T-helper 22 cell (primary cell): ENCODE data around the gene HOXB8.

Experiments used
- DNase-seq: peaks from one replicate; pipeline ENCODE4 v3.0.0-alpha.2; 2020; ENCODE audit warnings: low read depth

HOXB8 gene

GRCh38 chr17:48624544-48625494 lies 9.7 kb upstream of the HOXB8 start:
- DNase-seq, result no peak

- no peak for DNase-seq
Observed at GRCh38 chr17:48624118-48624517, 9.0 kb upstream of the HOXB8 start.

- DNase-seq, result no peak
Observed at GRCh38 chr17:48623583-48623982, 8.5 kb upstream of the HOXB8 start.

GRCh38 chr17:48622857-48623256 lies 7.8 kb upstream of the HOXB8 start:
- DNase-seq, result no peak

- DNase-seq, result no peak
Observed at GRCh38 chr17:48621410-48622392, 6.6 kb upstream of the HOXB8 start.

GRCh38 chr17:48620461-48621139 lies 5.5 kb upstream of the HOXB8 start:
- no peak for DNase-seq

- no peak for DNase-seq
Observed at GRCh38 chr17:48619826-48620449, 4.8 kb upstream of the HOXB8 start.

- peak; percentile 55 for DNase-seq
Observed at GRCh38 chr17:48618256-48618896, 3.3 kb upstream of the HOXB8 start.

- no peak for DNase-seq
Observed at GRCh38 chr17:48617471-48618255, 2.6 kb upstream of the HOXB8 start.

GRCh38 chr17:48616717-48617470 lies 1.8 kb upstream of the HOXB8 start:
- DNase-seq, result no peak

- no peak for DNase-seq
Observed at GRCh38 chr17:48615963-48616716, 1.0 kb upstream of the HOXB8 start.

GRCh38 chr17:48613862-48614694 lies 1.0 kb downstream of the HOXB8 start:
- DNase-seq, result no peak

GRCh38 chr17:48612854-48613691 lies 2.0 kb downstream of the HOXB8 start:
- DNase-seq, result no peak

GRCh38 chr17:48612456-48612853 lies 2.6 kb downstream of the HOXB8 start:
- no peak for DNase-seq

- no peak for DNase-seq
Observed at GRCh38 chr17:48611681-48612455, 3.2 kb downstream of the HOXB8 start.

- no peak for DNase-seq
Observed at GRCh38 chr17:48611213-48611612, 3.9 kb downstream of the HOXB8 start.
